Karpas-422 (cell line): ENCODE results near the gene KIF18B. TPM values are rescaled to one million over a fixed set of nuclear protein-coding genes. Genes with fewer than 3 reads are reported as not detected.

Source experiments
- DNase-seq: peaks from one replicate; pipeline ENCODE4 v3.0.0-alpha.2; 2015
- H2AFZ ChIP-seq: fragments of 200-600 bp; sonication (generic); 2 replicates; pipeline ENCODE4 v1.6.1; 2014; ENCODE audit warnings: antibody characterized with exemption, low read length, mixed read lengths
- H3K27ac ChIP-seq: fragments of 200-600 bp; sonication (generic); 2 replicates; pipeline ENCODE4 v1.5.1; 2014; ENCODE audit warnings: mild to moderate bottlenecking, low read length, moderate library complexity
- H3K27me3 ChIP-seq: fragments of 200-600 bp; sonication (generic); 2 replicates; pipeline ENCODE4 v1.6.1; 2014; ENCODE audit warnings: low read length, mixed read lengths
- H3K36me3 ChIP-seq: fragments of 200-600 bp; sonication (generic); 2 replicates; pipeline ENCODE4 v1.6.1; 2014; ENCODE audit warnings: low read length, mixed read lengths; ENCODE audit not compliant: insufficient read depth
- H3K4me1 ChIP-seq: fragments of 200-600 bp; sonication (generic); 2 replicates; pipeline ENCODE4 v1.6.1; 2014; ENCODE audit warnings: mild to moderate bottlenecking, low read length, mixed read lengths
- H3K4me2 ChIP-seq: fragments of 200-600 bp; sonication (generic); 2 replicates; pipeline ENCODE4 v1.6.1; 2014; ENCODE audit warnings: low read length, low read depth, mild to moderate bottlenecking; ENCODE audit not compliant: poor library complexity, severe bottlenecking
- H3K4me3 ChIP-seq: fragments of 200-600 bp; sonication (generic); 2 replicates; pipeline ENCODE4 v1.5.1; 2014; ENCODE audit warnings: mild to moderate bottlenecking, antibody characterized with exemption, low read length, mixed read lengths
- H3K79me2 ChIP-seq: fragments of 200-600 bp; sonication (generic); 2 replicates; pipeline ENCODE4 v1.6.1; 2014; ENCODE audit warnings: mild to moderate bottlenecking, low read length, mixed read lengths
- H3K9ac ChIP-seq: fragments of 200-600 bp; sonication (generic); 2 replicates; pipeline ENCODE4 v1.6.0; 2014; ENCODE audit warnings: low read length
- H3K9me2 ChIP-seq: fragments of 200-600 bp; sonication (generic), shearing (Covaris generic); replicated peaks from 2 replicates; pipeline ENCODE4 v1.6.0; 2014; ENCODE audit warnings: mild to moderate bottlenecking, low read length, moderate library complexity; ENCODE audit not compliant: insufficient read depth
- H3K9me3 ChIP-seq: fragments of 300-700, 200-600 bp; sonication (generic); 2 replicates; pipeline ENCODE4 v1.6.1; 2014; ENCODE audit warnings: low read length, mixed read lengths
- H4K20me1 ChIP-seq: fragments of 200-600 bp; sonication (generic); 2 replicates; pipeline ENCODE4 v1.6.1; 2014; ENCODE audit warnings: mild to moderate bottlenecking, antibody characterized with exemption, low read length, low read depth; ENCODE audit not compliant: insufficient read depth
- small RNA-seq: library from RNA; depleted of rRNA; stranded (forward); fragments of <200 nt; gene quantifications from one replicate; pipeline ENCODE3, GENCODE V24; 2014
- total RNA-seq: library from RNA; depleted of rRNA; stranded (reverse); fragments of >200 nt; shearing (Covaris generic); gene quantifications from 2 replicates; pipeline ENCODE4 v1.2.3, GENCODE V29; 2014; ENCODE audit warnings: low replicate concordance; rRNA removed

The KIF18B gene
- total RNA-seq, 1 experiment from 2014 or later: 8.5 TPM

- H3K4me1 ChIP-seq: no peaks in the 10 kb centered on the region
- H3K4me3 ChIP-seq: no peak overlapping the region
- no peak for DNase-seq
- H3K27me3 ChIP-seq: no peaks in the 10 kb centered on the region
- no peak overlapping the region for H3K9ac ChIP-seq
- peaks cover 48% of the 10 kb centered on the region; the same call in 1 of the 2 replicates for H3K36me3 ChIP-seq
- no peak overlapping the region for H3K4me2 ChIP-seq
- no peaks in the 10 kb centered on the region for H3K9me2 ChIP-seq
- no peaks in the 10 kb centered on the region for H4K20me1 ChIP-seq
- H3K27ac ChIP-seq: no peak overlapping the region
- H3K9me3 ChIP-seq: no peaks in the 10 kb centered on the region
- 0 out of 2 replicates have a peak, but pooled peaks cover 5% of the 10 kb centered on the region for H3K79me2 ChIP-seq
- H2AFZ ChIP-seq: no peak overlapping the region
Measured at GRCh38 chr17:44877121-44877520, 70.5 kb downstream of the KIF18B start.

DNA sequence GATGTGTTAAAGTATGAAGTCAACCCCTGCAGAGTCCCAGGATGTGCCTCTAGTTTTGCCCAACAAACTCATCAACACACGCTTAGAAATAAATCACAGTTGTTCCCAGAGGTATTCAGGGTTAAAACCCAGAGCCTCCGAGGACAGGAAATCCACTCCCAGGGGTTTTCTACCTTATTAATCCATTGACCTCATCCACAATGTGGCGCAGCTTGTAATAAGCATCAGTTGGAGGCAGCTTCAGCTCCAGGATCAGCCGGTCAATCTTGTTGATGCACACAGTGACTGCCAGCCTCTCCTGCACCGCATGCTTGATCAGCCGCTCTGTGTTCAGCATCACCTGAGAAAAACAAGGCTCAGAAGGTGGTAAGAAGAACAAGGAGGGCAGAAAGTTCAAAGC lies 71.8 kb downstream of the KIF18B start:
- Histone ChIP-seq H3K9me2 (no peaks in the 10 kb centered on the region), H3K9me3 (no peaks in the 10 kb centered on the region), H2AFZ (no peak overlapping the region), H3K36me3 (peaks cover 45% of the 10 kb centered on the region; the same call in 1 of the 2 replicates), H3K27me3 (no peaks in the 10 kb centered on the region), H4K20me1 (no peaks in the 10 kb centered on the region), H3K4me1 (no peaks in the 10 kb centered on the region), H3K4me2 (no peak overlapping the region), H3K79me2 (0 out of 2 replicates have a peak, but pooled peaks cover 5% of the 10 kb centered on the region), H3K27ac (no peak overlapping the region), H3K9ac (no peak overlapping the region), H3K4me3 (no peak overlapping the region)
- DNase-seq: no peak

Small RNAs within 50 kb of the gene (small RNA-seq; reads per million reads assigned to genes)
- gene AC015936.2 (not detected), gene CCDC103 (not detected), gene MIR6783 (0.12 reads per million), gene RN7SL405P (not detected)

Other genes with a start within 250 kb of the KIF18B start
- 11.6 and 16.2 TPM in 2 replicates for gene DBF4B, start 239.1 kb downstream of the KIF18B start, total RNA-seq
- 1.3 and 1.7 TPM in 2 replicates for gene ADAM11, start 188.8 kb downstream of the KIF18B start, total RNA-seq
- 0.07 and 0.86 TPM in 2 replicates for gene GJC1, start 117.5 kb downstream of the KIF18B start, total RNA-seq
- gene HIGD1B, start 99.9 kb downstream of the KIF18B start, total RNA-seq: not detected in 2 replicates
- gene EFTUD2, start 48.3 kb downstream of the KIF18B start, total RNA-seq: 80.2 and 97.5 TPM in 2 replicates
- not detected in 2 replicates for gene GFAP, start 32.3 kb downstream of the KIF18B start, total RNA-seq
- gene C1QL1, start 20.5 kb upstream of the KIF18B start, total RNA-seq: not detected in 2 replicates
- 29.4 and 29.8 TPM in 2 replicates for gene DCAKD, start 103.9 kb upstream of the KIF18B start, total RNA-seq
- 48.5 and 53.2 TPM in 2 replicates for gene NMT1, start 113.5 kb upstream of the KIF18B start, total RNA-seq
- gene PLCD3, start 184.7 kb upstream of the KIF18B start, total RNA-seq: 0.45 TPM in 1 of 2 replicates, not detected in the other
- gene ACBD4, start 187.9 kb upstream of the KIF18B start, total RNA-seq: 11.4 and 13.4 TPM in 2 replicates
- gene HEXIM1, start 200.7 kb upstream of the KIF18B start, total RNA-seq: 3.5 and 3.7 TPM in 2 replicates
- gene HEXIM2, start 214.1 kb upstream of the KIF18B start, total RNA-seq: 1.4 and 14.3 TPM in 2 replicates